Measurements from ENCODE around the gene C6orf141. TPM values are rescaled to one million over a fixed set of nuclear protein-coding genes. Genes with fewer than 3 reads are reported as not detected.

C6orf141 gene
- total and polyA plus RNA-seq, 2 of the 8 experiments (the other 6 are each of a cell fraction or from before 2014, with no cell fraction given): 7.6 to 16.1 TPM

DNA sequence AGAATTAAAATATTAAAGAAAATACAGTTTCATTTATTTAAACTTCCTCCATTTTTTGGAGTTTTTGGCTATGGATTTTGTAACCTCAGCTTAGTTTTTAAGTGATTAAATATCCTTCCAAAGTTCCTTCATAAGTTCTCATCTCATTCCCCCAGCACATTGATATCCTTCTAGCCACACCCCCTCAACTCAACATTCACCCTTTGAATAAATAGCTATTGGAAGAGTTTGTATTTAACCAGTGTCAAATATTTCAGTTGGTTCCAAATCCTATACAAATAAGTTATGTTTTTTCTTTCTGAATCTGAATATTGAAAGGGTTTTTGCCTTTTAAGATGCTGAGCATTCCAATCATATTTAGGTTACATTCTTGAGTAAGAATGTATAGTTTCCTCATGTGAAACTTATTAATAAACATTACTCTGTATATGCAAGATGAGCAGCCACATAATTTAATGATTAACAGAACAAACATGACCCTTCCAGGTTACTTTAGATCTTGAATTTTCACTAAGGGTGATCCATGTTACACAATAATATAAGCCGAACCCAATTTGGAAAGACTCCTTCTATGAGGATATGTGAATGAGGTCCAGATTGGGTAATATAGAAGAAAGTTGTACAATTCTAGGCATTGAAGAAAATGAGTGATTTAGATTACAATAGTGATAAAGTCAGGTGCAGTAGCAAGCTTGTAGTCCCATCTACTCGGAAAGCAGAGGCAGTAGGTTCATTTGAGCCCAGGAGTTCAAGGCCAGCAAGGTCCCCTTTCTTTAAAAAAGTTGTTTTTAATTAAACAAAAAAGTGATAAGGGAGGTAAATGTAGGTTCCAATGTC is 37.1 kb upstream of the C6orf141 start (continued):
- TF ChIP-seq RAD21 (IDR thresholded peaks at IDR 0.05 in 1 of 2, conservative IDR thresholded peaks at IDR 0.05 in 1 of 2; ENCODE audit: low read depth in 2 of 2, low read length in 2 of 2): no peak
- TF ChIP-seq CEBPB (IDR thresholded peaks at IDR 0.05; ENCODE audit: low read depth, low read length): no peak
- no peak for TF ChIP-seq MAFK (IDR thresholded peaks at IDR 0.05; ENCODE audit: low read depth, low read length)
- TF ChIP-seq KDM1A (IDR thresholded peaks at IDR 0.05; ENCODE audit: borderline replicate concordance, low read length): no peak
